Endodermal cell (in vitro differentiated cells): ENCODE data around the gene RBFOX1. TPM values are rescaled to one million over a fixed set of nuclear protein-coding genes. Genes with fewer than 3 reads are reported as not detected.

ENCODE experiments used
- DNase-seq: peaks from one replicate; pipeline ENCODE4 v3.0.0-alpha.2; 2017
- H3K27ac ChIP-seq: 2 replicates; pipeline ENCODE4 v1.5.1; 2013; ENCODE audit warnings: mild to moderate bottlenecking, low read depth, low read length, moderate library complexity
- H3K27me3 ChIP-seq: 2 replicates; pipeline ENCODE4 v1.6.1; 2013; ENCODE audit warnings: mild to moderate bottlenecking, low read length, moderate library complexity; ENCODE audit not compliant: insufficient read depth, control insufficient read depth, poor library complexity, severe bottlenecking
- H3K36me3 ChIP-seq: 2 replicates; pipeline ENCODE4 v1.7.0; 2013; ENCODE audit warnings: mild to moderate bottlenecking, low read length, moderate library complexity; ENCODE audit not compliant: control insufficient read depth, insufficient read depth
- H3K4me1 ChIP-seq: one replicate; pipeline ENCODE4 v1.7.0; 2013; ENCODE audit warnings: low read length; ENCODE audit not compliant: control insufficient read depth, insufficient read depth
- H3K4me3 ChIP-seq: 2 replicates; pipeline ENCODE4 v1.5.1; 2013; ENCODE audit warnings: mild to moderate bottlenecking, low read length, moderate library complexity
- H3K9ac ChIP-seq: 2 replicates; pipeline ENCODE4 v1.6.1; 2013; ENCODE audit warnings: mild to moderate bottlenecking, low read length, moderate library complexity; ENCODE audit not compliant: poor library complexity, severe bottlenecking; ENCODE audit errors: extremely low read depth
- H3K9me3 ChIP-seq: 2 replicates; pipeline ENCODE4 v1.6.1; 2013; ENCODE audit warnings: mild to moderate bottlenecking, low read length, moderate library complexity; ENCODE audit not compliant: control insufficient read depth
- H3K27ac Mint-ChIP-seq: 2 replicates; pipeline ENCODE4 v1.8.0; 2020; ENCODE audit warnings: mixed read lengths
- H3K27me3 Mint-ChIP-seq: 2 replicates; pipeline ENCODE4 v1.8.0; 2021; ENCODE audit warnings: mild to moderate bottlenecking, mixed read lengths; ENCODE audit not compliant: insufficient read depth
- H3K36me3 Mint-ChIP-seq: 2 replicates; pipeline ENCODE4 v1.8.0; 2020; ENCODE audit warnings: low read depth, mixed read lengths
- H3K4me1 Mint-ChIP-seq: 2 replicates; pipeline ENCODE4 v1.8.0; 2020; ENCODE audit warnings: mixed read lengths
- H3K4me3 Mint-ChIP-seq: 2 replicates; pipeline ENCODE4 v1.8.0; 2020; ENCODE audit warnings: mild to moderate bottlenecking, moderate library complexity, mixed read lengths
- H3K9me3 Mint-ChIP-seq: 2 replicates; pipeline ENCODE4 v1.8.0; 2020; ENCODE audit warnings: mild to moderate bottlenecking, mixed read lengths
- CTCF ChIP-seq: fragments of 200-600 bp; sonication (generic); conservative IDR thresholded peaks from 2 replicates; pipeline ENCODE4 v1.5.0; 2021; ENCODE audit warnings: antibody characterized with exemption, mild to moderate bottlenecking
- WGBS, 2 experiments: methylation state at CpG; one replicate each; pipeline versions ENCODE4 v1.1.5 to v1.1.7; 2013; ENCODE audit warnings: missing lambda C conversion rate in 2 of 2, mixed read lengths in 1 of 2; ENCODE audit not compliant: insufficient coverage in 1 of 2, insufficient read length in 1 of 2; 5-methylcytosine and 5-hydroxymethylcytosine counted together
- total RNA-seq, 2 donors: library from RNA; stranded (reverse); fragmentation: NEBNext Ultra II Directional in 1 of 2; extraction: Animal tissue kit (Norgen Biotek cat#: 25700) in 1 of 2; gene quantifications; 2 replicates in 1 of 2; 3 replicates in 1 of 2; pipeline ENCODE4 v1.2.1, GENCODE V29; 2021

Gene RBFOX1
- total RNA-seq, 2 donors from 2014 or later: 2.6 to 2.7 TPM

GRCh38 chr16:7421578-7421977 is 88.9 kb downstream of the RBFOX1 start:
- 86 to 89% methylated on average over 1 to 5 of the region's 5 CpGs for WGBS, 2 experiments
- no peaks in the 10 kb centered on the region for H3K9me3 Mint-ChIP-seq
- H3K4me1 ChIP-seq: peaks cover 2% of the 10 kb centered on the region

GRCh38 chr16:7422036-7422888 is 89.6 kb downstream of the RBFOX1 start:
- 93 to 94% methylated on average over 20 to 21 of the region's 21 CpGs for WGBS, 2 experiments
- H3K4me1 ChIP-seq: peaks cover 2% of the 10 kb centered on the region
- no peaks in the 10 kb centered on the region for H3K27me3 ChIP-seq
- Mint-ChIP-seq H3K27me3 (no peaks in the 10 kb centered on the region), H3K4me1 (peaks cover 63% of the 10 kb centered on the region), H3K9me3 (no peaks in the 10 kb centered on the region), H3K36me3 (no peaks in the 10 kb centered on the region), H3K27ac (no peak overlapping the region), H3K4me3 (no peak overlapping the region)
- no peak for DNase-seq
- H3K36me3 ChIP-seq: no peaks in the 10 kb centered on the region
- TF ChIP-seq CTCF: no peak
- H3K9me3 ChIP-seq: no peaks in the 10 kb centered on the region
- no peak overlapping the region for H3K27ac ChIP-seq
- H3K4me3 ChIP-seq: no peak overlapping the region
- no peak overlapping the region for H3K9ac ChIP-seq

More at GRCh38 chr16:7421578-7421977, 88.9 kb downstream of the RBFOX1 start:
- Mint-ChIP-seq H3K27ac (no peak overlapping the region), H3K27me3 (no peaks in the 10 kb centered on the region), H3K4me1 (peaks cover 63% of the 10 kb centered on the region), H3K36me3 (no peaks in the 10 kb centered on the region), H3K4me3 (no peak overlapping the region)
- Histone ChIP-seq H3K36me3 (no peaks in the 10 kb centered on the region), H3K27me3 (no peaks in the 10 kb centered on the region), H3K9me3 (no peaks in the 10 kb centered on the region), H3K9ac (no peak overlapping the region), H3K4me3 (no peak overlapping the region), H3K27ac (no peak overlapping the region)
- no peak for DNase-seq
- TF ChIP-seq CTCF: no peak

- TF ChIP-seq CTCF: no peak
- H3K4me3 Mint-ChIP-seq: no peak overlapping the region
- peaks cover 2% of the 10 kb centered on the region for H3K4me1 ChIP-seq
These were observed 90.9 kb downstream of the RBFOX1 start for GRCh38 chr16:7423434-7424044.

More at GRCh38 chr16:7423434-7424044, 90.9 kb downstream of the RBFOX1 start:
- Mint-ChIP-seq H3K27me3 (no peaks in the 10 kb centered on the region), H3K27ac (no peak overlapping the region), H3K4me1 (peaks cover 61% of the 10 kb centered on the region), H3K9me3 (no peaks in the 10 kb centered on the region), H3K36me3 (no peaks in the 10 kb centered on the region)
- Histone ChIP-seq H3K9ac (no peak overlapping the region), H3K27me3 (no peaks in the 10 kb centered on the region), H3K9me3 (no peaks in the 10 kb centered on the region), H3K4me3 (no peak overlapping the region), H3K27ac (no peak overlapping the region), H3K36me3 (no peaks in the 10 kb centered on the region)
- DNase-seq: no peak
- 92 to 100% methylated on average over 2 to 3 of the region's 4 CpGs for WGBS, 2 experiments
